WTC11 (cell line): ENCODE data around the gene MAFB.

Source experiments
- AR ChIP-seq: fragments of 250-450 bp; sonication (Bioruptor Pico); IDR thresholded peaks from 2 replicates; pipeline ENCODE4 v1.9.0; 2021; ENCODE audit warnings: mild to moderate bottlenecking
- ATF2 ChIP-seq: sonication (generic); formaldehyde crosslinking; IDR thresholded peaks from 2 replicates; pipeline ENCODE4 v1.8.1; 2022; ENCODE audit warnings: low read depth, missing genetic modification reagents, borderline replicate concordance
- CTCF ChIP-seq: fragments of 200-600 bp; IDR thresholded peaks from 2 replicates; pipeline ENCODE4 v1.8.0; 2022; ENCODE audit warnings: antibody characterized with exemption
- IRF1 ChIP-seq: sonication (generic); formaldehyde crosslinking; IDR thresholded peaks from 2 replicates; pipeline ENCODE4 v1.8.0; 2023; ENCODE audit warnings: missing genetic modification reagents
- NR2C2 ChIP-seq: sonication (generic); formaldehyde crosslinking; IDR thresholded peaks from 2 replicates; pipeline ENCODE4 v1.8.0; 2022; ENCODE audit warnings: mild to moderate bottlenecking, missing genetic modification reagents
- TCF7 ChIP-seq: sonication (generic); formaldehyde crosslinking; IDR thresholded peaks from 2 replicates; pipeline ENCODE4 v1.8.0; 2022; ENCODE audit warnings: mild to moderate bottlenecking, low read depth, missing genetic modification reagents, moderate library complexity
- TF ChIP-seq, protein P1 (sequence below): sonication (generic); formaldehyde crosslinking; IDR thresholded peaks from 2 replicates; pipeline ENCODE4 v1.8.0; 2022; ENCODE audit warnings: mild to moderate bottlenecking, missing genetic modification reagents
- TF ChIP-seq, protein P2 (sequence below): sonication (generic); formaldehyde crosslinking; conservative IDR thresholded peaks from 2 replicates; pipeline ENCODE4 v1.8.1; 2023; ENCODE audit warnings: mild to moderate bottlenecking, low read depth, missing genetic modification reagents, moderate library complexity
- TF ChIP-seq, protein P3 (sequence below): sonication (generic); formaldehyde crosslinking; conservative IDR thresholded peaks from 2 replicates; pipeline ENCODE4 v1.8.1; 2022; ENCODE audit warnings: mild to moderate bottlenecking, missing genetic modification reagents
- TF ChIP-seq, protein P4 (sequence below): sonication (generic); formaldehyde crosslinking; IDR thresholded peaks from 2 replicates; pipeline ENCODE4 v1.8.1; 2023; ENCODE audit warnings: mild to moderate bottlenecking, missing genetic modification reagents, moderate library complexity

GRCh38 chr20:40686434-40686882, 2.6 kb downstream of the MAFB start:
- TF ChIP-seq, protein P1, sequence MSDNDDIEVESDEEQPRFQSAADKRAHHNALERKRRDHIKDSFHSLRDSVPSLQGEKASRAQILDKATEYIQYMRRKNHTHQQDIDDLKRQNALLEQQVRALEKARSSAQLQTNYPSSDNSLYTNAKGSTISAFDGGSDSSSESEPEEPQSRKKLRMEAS (CRISPR knock-in tag) = no peak
- no peak for TF ChIP-seq NR2C2 (CRISPR knock-in tag)
- no peak for TF ChIP-seq CTCF
- TF ChIP-seq, protein P2, sequence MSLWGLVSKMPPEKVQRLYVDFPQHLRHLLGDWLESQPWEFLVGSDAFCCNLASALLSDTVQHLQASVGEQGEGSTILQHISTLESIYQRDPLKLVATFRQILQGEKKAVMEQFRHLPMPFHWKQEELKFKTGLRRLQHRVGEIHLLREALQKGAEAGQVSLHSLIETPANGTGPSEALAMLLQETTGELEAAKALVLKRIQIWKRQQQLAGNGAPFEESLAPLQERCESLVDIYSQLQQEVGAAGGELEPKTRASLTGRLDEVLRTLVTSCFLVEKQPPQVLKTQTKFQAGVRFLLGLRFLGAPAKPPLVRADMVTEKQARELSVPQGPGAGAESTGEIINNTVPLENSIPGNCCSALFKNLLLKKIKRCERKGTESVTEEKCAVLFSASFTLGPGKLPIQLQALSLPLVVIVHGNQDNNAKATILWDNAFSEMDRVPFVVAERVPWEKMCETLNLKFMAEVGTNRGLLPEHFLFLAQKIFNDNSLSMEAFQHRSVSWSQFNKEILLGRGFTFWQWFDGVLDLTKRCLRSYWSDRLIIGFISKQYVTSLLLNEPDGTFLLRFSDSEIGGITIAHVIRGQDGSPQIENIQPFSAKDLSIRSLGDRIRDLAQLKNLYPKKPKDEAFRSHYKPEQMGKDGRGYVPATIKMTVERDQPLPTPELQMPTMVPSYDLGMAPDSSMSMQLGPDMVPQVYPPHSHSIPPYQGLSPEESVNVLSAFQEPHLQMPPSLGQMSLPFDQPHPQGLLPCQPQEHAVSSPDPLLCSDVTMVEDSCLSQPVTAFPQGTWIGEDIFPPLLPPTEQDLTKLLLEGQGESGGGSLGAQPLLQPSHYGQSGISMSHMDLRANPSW (CRISPR knock-in tag) = no peak
- no peak for TF ChIP-seq ATF2 (CRISPR knock-in tag)
- TF ChIP-seq AR = no peak
- no peak for TF ChIP-seq IRF1 (CRISPR knock-in tag)
- TF ChIP-seq TCF7 (CRISPR knock-in tag) = no peak
- TF ChIP-seq, protein P3, sequence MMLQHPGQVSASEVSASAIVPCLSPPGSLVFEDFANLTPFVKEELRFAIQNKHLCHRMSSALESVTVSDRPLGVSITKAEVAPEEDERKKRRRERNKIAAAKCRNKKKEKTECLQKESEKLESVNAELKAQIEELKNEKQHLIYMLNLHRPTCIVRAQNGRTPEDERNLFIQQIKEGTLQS (CRISPR knock-in tag) = no peak
- TF ChIP-seq, protein P4, sequence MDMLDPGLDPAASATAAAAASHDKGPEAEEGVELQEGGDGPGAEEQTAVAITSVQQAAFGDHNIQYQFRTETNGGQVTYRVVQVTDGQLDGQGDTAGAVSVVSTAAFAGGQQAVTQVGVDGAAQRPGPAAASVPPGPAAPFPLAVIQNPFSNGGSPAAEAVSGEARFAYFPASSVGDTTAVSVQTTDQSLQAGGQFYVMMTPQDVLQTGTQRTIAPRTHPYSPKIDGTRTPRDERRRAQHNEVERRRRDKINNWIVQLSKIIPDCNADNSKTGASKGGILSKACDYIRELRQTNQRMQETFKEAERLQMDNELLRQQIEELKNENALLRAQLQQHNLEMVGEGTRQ (CRISPR knock-in tag) = no peak
